ENCODE results near the gene SENP5.

SENP5 gene

DNA sequence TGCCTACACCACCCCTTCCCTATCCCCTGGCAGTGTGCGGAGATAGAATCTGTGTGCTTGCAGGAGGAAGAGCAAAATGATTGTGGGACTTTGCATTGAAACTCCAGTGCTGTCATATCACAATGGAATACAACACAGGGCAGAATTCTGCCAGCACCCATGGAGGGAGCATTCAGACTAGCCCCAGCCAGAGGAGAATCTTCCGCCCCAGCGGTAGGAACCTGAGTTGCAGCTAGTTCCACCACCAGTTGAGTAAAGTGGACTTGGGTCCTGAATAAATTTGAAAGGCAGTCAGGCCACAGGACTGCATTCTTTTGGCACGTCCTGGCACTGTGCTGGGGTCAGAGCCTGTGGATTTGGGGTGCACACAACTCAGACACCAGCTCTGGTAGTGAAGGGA lies 47.1 kb downstream of the SENP5 start:
- H3K4me3 ChIP-seq, result no peak overlapping the region
- H3K27me3 ChIP-seq (ENCODE audit: low read depth), result no peaks in the 10 kb centered on the region
- in situ Hi-C loops (cut with MboI; ENCODE audit: low sequenced_read_pairs), result no loop called here
- H3K36me3 ChIP-seq (replicated peaks), result peaks cover 3% of the 10 kb centered on the region
- DNase-seq (ENCODE audit: low spot score in 2 of 2), result no peak
- no peaks in the 10 kb centered on the region for H3K9me3 ChIP-seq
- no peaks in the 10 kb centered on the region for H3K4me1 ChIP-seq

DNA sequence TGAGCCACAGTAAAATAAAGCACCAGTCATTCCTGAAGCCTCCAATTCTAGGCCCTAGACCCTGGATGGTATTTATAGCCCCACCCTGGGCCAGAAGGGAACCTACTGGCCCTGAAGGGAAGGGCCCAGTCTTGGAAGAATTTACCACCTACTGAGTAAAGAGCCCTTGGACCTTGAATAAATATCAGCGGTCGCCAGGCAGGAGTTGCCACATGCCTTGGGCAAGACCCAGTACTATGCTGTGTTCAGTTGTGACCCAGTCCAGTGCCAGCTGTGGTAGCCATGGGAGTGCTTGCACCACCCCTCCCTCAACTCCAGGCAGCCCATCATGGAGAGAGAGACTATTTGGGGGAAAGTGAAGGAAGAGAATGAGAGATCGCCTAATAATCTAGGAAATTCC lies 47.7 kb downstream of the SENP5 start:
- Histone ChIP-seq H3K4me3 (no peak overlapping the region), H3K36me3 (replicated peaks) (peaks cover 3% of the 10 kb centered on the region), H3K9me3 (no peaks in the 10 kb centered on the region), H3K27me3 (ENCODE audit: low read depth) (no peaks in the 10 kb centered on the region), H3K4me1 (no peaks in the 10 kb centered on the region)
- in situ Hi-C loops (cut with MboI; ENCODE audit: low sequenced_read_pairs), result no loop called here
- DNase-seq (ENCODE audit: low spot score in 2 of 2), result no peak

DNA sequence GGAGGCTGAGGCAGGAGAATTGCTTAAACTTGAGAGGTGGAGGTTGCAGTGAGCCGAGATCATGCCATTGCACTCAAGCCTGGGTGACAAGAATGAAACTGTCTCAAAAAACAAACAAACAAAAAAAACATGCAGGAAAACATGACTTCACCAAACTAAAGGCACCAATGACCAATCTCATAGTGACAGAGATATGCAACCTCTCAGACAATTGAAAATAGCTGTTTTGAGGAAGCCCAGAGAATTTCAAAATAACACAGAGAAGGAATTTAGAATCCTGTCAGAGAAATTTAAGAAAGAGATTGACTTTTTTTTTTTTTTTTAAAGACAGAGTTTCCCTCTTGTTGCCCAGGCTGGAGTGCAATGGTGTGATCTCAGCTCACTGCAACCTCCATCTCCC lies 48.5 kb downstream of the SENP5 start:
- in situ Hi-C loops (cut with MboI; ENCODE audit: low sequenced_read_pairs), result no loop called here

DNA sequence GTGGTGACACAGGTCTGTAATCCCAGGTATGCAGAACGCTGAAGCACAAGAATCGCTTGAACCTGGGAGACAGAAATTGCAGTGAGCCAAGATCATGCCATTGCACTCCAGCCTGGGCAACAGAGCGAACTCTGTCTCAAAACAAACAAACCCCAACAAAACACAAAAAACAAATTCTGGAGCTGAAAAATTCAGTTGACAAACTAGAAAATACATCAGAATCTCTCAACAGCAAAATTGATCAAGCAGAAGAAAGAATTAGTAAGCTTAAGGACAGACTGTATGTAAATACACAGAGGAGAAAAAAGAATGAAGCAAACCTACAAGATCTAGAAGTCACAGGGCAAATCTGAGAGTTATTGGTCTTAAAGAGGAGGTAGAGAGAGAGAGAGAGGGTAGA lies 49.3 kb downstream of the SENP5 start:
- Histone ChIP-seq H3K27me3 (ENCODE audit: low read depth) (no peaks in the 10 kb centered on the region), H3K36me3 (replicated peaks) (peaks cover 3% of the 10 kb centered on the region), H3K4me1 (no peaks in the 10 kb centered on the region), H3K4me3 (no peak overlapping the region), H3K9me3 (no peaks in the 10 kb centered on the region)
- DNase-seq (ENCODE audit: low spot score in 2 of 2), result no peak
- in situ Hi-C loops (cut with MboI; ENCODE audit: low sequenced_read_pairs), result no loop called here

More for the DNA sequence above, 48.5 kb downstream of the SENP5 start:
- Histone ChIP-seq H3K36me3 (replicated peaks) (peaks cover 3% of the 10 kb centered on the region), H3K9me3 (no peaks in the 10 kb centered on the region), H3K27me3 (ENCODE audit: low read depth) (no peaks in the 10 kb centered on the region), H3K4me3 (no peak overlapping the region), H3K4me1 (no peaks in the 10 kb centered on the region)
- DNase-seq (ENCODE audit: low spot score in 2 of 2), result no peak

DNA sequence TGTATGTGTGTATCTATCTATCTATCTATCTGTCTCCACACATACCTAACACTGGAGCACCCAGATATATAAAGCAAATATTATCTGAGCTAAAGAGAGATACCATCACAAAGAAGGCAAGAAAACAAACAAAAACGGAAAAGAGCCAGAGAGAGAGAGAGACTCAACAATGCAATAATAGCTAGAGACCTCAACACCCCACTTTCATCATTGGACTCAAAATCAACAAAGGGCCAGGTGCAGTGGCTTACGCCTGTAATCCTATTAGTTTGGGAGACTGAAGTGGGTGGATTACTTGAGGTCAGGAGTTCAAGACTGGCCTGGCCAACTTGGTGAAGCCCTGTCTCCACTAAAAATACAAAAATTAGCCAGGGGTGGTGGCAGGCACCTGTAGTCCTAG lies 51.2 kb downstream of the SENP5 start:
- no peak for DNase-seq (ENCODE audit: low spot score in 2 of 2)
- Histone ChIP-seq H3K4me3 (no peak overlapping the region), H3K27me3 (ENCODE audit: low read depth) (no peaks in the 10 kb centered on the region), H3K9me3 (no peaks in the 10 kb centered on the region), H3K4me1 (no peaks in the 10 kb centered on the region), H3K36me3 (replicated peaks) (peaks cover 3% of the 10 kb centered on the region)
- in situ Hi-C loops (cut with MboI; ENCODE audit: low sequenced_read_pairs), result no loop called here

DNA sequence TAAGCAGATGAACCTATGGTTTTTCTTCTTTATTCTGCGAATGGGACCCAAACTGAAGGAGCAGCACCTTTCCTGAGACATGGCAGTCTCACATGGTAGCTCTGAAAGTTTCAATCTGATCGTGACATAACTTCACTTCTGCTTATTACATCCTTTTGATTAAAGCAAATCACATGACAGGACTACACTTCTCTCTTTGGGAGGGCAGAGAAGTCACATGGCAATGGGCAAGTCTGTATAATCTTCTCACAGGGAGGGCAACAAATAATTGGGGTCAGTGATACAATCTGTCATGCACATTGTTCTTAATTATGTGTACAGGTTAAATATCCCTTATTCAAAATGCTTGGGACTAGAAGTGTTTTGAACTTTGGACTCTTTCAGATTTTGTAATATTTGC lies 53.0 kb downstream of the SENP5 start:
- no peaks in the 10 kb centered on the region for H3K4me1 ChIP-seq
- no peaks in the 10 kb centered on the region; the same call in none of the 2 replicates for H3K36me3 ChIP-seq (replicated peaks)
- no peaks in the 10 kb centered on the region for H3K27me3 ChIP-seq (ENCODE audit: low read depth)
- no peak overlapping the region for H3K4me3 ChIP-seq
- H3K9me3 ChIP-seq, result no peaks in the 10 kb centered on the region
- in situ Hi-C loops (cut with MboI; ENCODE audit: low sequenced_read_pairs), result no loop called here
- no peak for DNase-seq (ENCODE audit: low spot score in 2 of 2)

DNA sequence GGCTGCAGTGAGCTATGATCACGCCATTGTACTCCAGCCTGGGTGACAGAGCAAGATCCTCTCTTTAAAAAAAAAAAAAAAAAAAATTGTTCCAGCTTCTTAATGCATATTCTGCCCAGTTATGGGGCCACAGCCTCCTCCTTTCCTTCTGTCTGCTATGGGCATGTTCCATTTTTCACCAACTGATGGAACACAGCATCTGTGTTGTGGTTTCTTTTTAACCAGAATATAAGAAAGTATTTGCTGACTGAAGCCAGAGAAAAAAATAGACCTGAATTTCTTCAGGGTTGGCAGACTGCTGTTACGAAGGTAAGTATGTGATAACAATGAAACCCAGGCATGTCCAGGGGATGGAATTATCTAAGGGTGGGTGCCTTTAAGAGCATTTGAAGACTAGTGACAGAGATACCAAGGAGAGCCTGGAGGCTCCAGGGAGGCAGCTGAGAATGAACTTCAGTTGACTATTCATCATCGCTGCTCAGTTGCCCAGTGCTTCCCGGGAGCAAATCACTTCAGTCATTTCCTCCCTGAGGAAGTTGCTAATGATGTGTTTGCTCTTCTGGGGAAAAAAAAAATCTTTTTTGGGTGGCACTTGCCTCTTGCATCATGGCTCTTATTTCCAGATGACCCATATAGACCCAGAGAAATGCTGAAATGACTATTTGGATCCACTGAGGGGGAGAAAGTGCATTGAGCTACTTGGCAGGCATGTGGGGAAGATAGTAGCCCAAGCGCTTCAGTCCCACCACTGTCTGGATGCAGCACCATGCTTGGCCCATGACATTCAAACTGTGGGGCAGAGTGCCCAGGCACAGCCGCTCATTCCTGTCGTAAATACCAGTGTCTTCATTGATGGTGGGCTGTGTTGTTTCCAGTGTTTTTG lies 60.1 kb downstream of the SENP5 start:
- DNase-seq (ENCODE audit: low spot score in 2 of 2), result no peak
- in situ Hi-C loops (cut with MboI; ENCODE audit: low sequenced_read_pairs), result no loop called here
- Histone ChIP-seq H3K9me3 (no peaks in the 10 kb centered on the region), H3K4me3 (no peak overlapping the region), H3K27me3 (ENCODE audit: low read depth) (no peaks in the 10 kb centered on the region), H3K4me1 (no peaks in the 10 kb centered on the region), H3K36me3 (replicated peaks) (peaks cover 15% of the 10 kb centered on the region)

DNA sequence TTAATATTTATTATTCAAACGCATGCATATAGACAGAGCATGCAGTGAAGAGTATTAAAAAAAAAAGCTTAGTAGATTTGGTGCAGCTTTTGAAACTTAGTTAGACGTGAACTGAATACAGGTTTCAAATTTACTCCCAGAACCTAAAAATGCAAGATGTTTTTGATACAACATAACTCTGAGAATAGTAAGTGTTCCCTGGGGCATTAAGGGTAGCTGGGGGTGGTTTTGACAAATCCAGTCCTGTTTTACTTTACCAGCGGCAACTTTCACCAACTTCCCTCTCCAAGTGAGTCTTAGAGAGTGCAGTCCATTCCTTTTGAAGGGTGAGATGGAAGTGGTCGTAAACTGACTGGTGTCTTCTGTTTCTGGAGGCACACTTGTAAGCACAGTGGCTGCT lies 63.4 kb downstream of the SENP5 start:
- in situ Hi-C loops (cut with MboI; ENCODE audit: low sequenced_read_pairs), result no loop called here
- Histone ChIP-seq H3K36me3 (replicated peaks) (peaks cover 42% of the 10 kb centered on the region), H3K27me3 (ENCODE audit: low read depth) (no peaks in the 10 kb centered on the region), H3K4me1 (no peaks in the 10 kb centered on the region), H3K4me3 (no peak overlapping the region), H3K9me3 (no peaks in the 10 kb centered on the region)
- no peak for DNase-seq (ENCODE audit: low spot score in 2 of 2)

DNA sequence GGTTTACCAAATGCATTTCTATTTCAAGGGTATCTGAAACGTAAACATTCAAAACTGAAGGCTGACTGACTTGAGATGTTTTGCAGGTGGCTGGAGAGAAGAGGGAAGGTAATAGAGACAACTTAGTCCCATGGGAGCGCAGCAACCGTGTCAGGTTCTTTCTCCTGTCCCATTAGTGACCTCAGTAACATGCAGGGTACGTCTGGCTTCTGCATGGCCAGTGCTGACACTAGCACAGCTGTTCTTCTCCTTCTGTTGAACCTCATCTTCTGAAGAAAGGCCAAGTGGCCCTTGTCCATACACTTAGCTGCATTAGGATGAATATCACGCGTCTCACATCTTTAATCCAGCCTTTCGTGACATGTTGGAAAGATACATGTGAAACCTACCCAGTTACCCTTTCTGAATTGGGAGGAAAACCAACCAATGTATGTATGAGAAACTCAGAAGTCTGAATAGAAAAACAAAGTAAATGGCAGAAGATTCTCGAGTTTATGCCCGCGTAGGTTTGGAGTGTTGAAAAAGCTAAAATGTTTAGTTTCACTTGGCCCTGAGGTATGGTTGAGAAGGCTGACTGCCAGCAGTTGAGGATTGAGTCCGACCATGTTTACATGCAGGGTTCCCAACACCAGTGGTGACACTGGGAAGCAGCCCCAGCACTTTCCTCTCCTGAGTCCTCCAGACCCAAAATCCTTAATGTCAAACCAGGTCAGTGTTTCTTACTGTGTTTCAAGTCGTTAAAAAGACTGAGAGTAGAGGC lies 64.3 kb downstream of the SENP5 start:
- peaks cover 50% of the 10 kb centered on the region for H3K36me3 ChIP-seq (replicated peaks)

DNA sequence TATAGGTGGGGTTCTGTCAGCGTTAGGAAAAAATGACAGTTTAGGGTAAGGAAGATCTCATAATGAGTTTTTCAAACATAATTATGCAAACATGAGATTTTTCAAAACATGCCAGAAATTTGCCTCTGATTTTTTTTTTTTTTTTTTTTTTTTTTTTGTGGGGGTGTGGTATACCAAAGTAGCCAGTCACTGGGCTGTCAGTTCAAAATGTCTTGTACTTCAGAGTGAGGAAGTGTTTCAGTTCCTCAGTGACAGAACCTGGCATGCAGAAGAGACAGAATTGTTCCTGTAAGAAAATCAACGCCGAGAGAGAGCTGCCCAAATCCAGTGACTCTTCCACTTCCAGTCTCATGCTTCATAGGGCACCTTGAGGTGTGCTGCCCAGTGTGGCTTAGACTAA lies 64.9 kb downstream of the SENP5 start:
- H3K9me3 ChIP-seq, result no peaks in the 10 kb centered on the region

More for the DNA sequence above, 64.3 kb downstream of the SENP5 start:
- Histone ChIP-seq H3K4me1 (no peaks in the 10 kb centered on the region), H3K27me3 (ENCODE audit: low read depth) (no peaks in the 10 kb centered on the region), H3K9me3 (no peaks in the 10 kb centered on the region), H3K4me3 (no peak overlapping the region)
- DNase-seq (ENCODE audit: low spot score in 2 of 2), result no peak
- in situ Hi-C loops (cut with MboI; ENCODE audit: low sequenced_read_pairs), result no loop called here

DNA sequence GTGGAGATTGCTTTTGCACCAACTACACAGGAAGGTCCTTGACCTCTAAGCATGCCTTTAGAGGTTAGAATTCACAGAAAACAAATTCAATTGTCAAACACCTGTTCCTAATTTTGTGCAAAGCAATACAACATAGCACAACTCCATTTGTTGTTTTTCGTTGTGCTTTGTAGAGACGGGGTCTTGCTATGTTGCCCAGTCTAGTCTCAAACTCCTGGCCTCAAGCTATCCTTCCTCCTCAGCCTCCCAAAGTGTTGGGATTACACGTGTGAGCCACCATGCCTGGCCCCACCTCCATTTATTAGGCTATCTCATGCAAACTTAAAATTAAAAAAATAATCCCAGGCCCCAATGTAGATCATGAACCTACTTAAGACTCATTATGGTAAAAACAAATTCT lies 68.6 kb downstream of the SENP5 start:
- H3K27me3 ChIP-seq (ENCODE audit: low read depth), result no peaks in the 10 kb centered on the region
- in situ Hi-C loops (cut with MboI; ENCODE audit: low sequenced_read_pairs), result no loop called here
- no peaks in the 10 kb centered on the region for H3K9me3 ChIP-seq
- no peak overlapping the region for H3K4me3 ChIP-seq
- DNase-seq (ENCODE audit: low spot score in 2 of 2), result no peak
- H3K36me3 ChIP-seq (replicated peaks), result peaks cover 81% of the 10 kb centered on the region
- peaks cover 8% of the 10 kb centered on the region for H3K4me1 ChIP-seq

More for the DNA sequence above, 64.9 kb downstream of the SENP5 start:
- no peak for DNase-seq (ENCODE audit: low spot score in 2 of 2)
- Histone ChIP-seq H3K4me3 (no peak overlapping the region), H3K27me3 (ENCODE audit: low read depth) (no peaks in the 10 kb centered on the region), H3K4me1 (no peaks in the 10 kb centered on the region), H3K36me3 (replicated peaks) (peaks cover 56% of the 10 kb centered on the region)
- in situ Hi-C loops (cut with MboI; ENCODE audit: low sequenced_read_pairs), result no loop called here

DNA sequence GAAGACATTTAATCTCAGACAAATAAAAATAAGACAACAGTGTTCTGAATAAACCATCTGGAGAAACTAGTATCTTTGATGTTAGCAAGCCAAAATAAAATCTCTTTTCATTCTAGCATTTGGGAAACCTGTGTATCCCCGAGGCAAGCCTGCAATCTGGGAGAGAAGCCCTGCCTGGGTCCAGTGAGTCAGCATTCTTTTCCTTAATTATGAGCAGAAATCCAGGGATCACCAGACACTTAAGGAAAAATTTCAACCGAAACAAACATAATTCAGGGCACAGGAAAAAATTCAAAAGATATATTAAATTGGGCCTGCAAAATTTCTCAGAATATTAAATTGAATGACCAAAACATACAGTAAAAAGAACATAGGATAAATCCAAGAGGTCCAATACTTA lies 70.4 kb downstream of the SENP5 start:
- in situ Hi-C loops (cut with MboI; ENCODE audit: low sequenced_read_pairs), result no loop called here
- Histone ChIP-seq H3K27me3 (ENCODE audit: low read depth) (no peaks in the 10 kb centered on the region), H3K9me3 (no peaks in the 10 kb centered on the region), H3K4me3 (no peak overlapping the region), H3K36me3 (replicated peaks) (peaks cover 68% of the 10 kb centered on the region), H3K4me1 (peaks cover 8% of the 10 kb centered on the region)
- DNase-seq (ENCODE audit: low spot score in 2 of 2), result no peak

DNA sequence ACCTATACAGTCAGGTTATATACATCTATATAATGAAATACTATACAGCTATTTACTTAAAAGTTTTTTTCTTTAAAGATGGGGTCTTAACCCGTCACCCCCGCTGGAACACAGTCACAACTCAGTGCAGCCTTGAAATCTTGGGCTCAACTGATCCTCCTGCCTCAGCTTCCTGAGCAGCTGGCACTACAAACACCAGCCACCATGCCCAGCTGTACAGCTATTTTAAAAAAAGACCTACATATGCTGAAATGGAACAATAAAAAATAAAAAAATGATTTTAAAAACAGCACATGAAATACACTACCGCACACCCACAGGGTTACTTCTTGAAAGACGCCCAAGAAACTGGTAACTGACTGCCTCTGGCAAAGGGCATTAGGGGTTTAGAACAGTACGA lies 70.9 kb downstream of the SENP5 start:
- Histone ChIP-seq H3K4me3 (no peak overlapping the region), H3K27me3 (ENCODE audit: low read depth) (no peaks in the 10 kb centered on the region), H3K36me3 (replicated peaks) (peaks cover 66% of the 10 kb centered on the region), H3K9me3 (no peaks in the 10 kb centered on the region), H3K4me1 (peaks cover 11% of the 10 kb centered on the region)
- DNase-seq (ENCODE audit: low spot score in 2 of 2), result no peak
- in situ Hi-C loops (cut with MboI; ENCODE audit: low sequenced_read_pairs), result no loop called here

DNA sequence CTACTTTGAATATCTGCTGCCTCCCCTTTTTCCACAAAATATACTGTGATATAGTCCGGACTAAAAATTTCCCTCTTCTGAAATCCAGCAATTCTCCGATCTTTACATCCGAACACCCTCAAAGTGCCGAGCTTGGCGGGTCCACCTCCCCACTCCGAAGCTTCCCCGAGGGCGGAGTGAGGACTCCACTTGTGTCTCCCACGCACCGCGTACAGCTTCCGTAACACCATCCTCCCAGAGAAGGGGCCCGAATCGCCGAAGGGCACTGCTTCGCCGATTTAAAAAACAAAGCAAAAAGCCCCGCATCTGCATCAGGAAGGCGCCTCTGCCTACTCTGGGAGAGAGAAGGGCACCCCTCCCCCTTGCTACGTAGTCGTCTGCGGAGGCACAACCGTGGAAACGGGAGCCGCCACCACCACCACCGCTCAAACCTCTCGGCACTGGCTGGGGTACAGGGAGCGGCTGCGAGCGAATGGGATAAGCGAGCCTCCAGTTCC lies 74.1 kb downstream of the SENP5 start:
- Histone ChIP-seq H3K9me3 (no peaks in the 10 kb centered on the region), H3K27me3 (ENCODE audit: low read depth) (no peaks in the 10 kb centered on the region), H3K4me3 (peak overlapping the region; percentile 92), H3K36me3 (replicated peaks) (peaks cover 44% of the 10 kb centered on the region), H3K4me1 (peaks cover 20% of the 10 kb centered on the region)
- in situ Hi-C loops (cut with MboI; ENCODE audit: low sequenced_read_pairs), result no loop called here
- peak; percentile 36 to 70 for DNase-seq (ENCODE audit: low spot score in 2 of 2)

All from HAP-1 (cell line).